Measurements from ENCODE around the gene ERO1B.

The ERO1B gene

DNA sequence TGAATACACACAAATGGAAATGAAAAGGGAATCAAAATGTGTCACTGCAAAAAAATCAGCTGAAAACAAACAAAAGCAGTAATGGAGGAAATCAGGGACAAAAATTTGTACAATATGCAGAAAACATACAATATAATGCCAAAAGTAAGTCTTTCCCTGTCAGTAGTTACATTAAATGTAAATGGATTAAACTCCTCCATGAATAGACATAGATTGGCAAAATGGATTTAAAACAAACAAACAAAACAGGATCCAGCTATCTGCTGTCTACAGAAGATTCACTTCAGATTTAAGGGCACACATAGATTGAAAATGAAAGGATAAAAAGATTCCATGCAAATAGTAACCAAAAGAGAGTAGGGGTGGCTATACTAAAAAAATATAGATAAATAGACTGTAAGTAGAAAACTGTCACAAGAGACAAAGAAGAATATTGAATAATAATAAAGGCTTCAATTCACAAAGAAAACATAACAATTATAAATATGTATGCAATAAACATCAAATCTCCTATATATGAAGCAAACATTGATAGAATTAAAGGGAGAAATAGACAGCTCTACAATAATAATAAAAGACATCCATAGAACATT, 42.2 kb upstream of the ERO1B start:
- Histone ChIP-seq H2AFZ (ENCODE audit: low read depth, low read length) (no peak overlapping the region), H2AK5ac (ENCODE audit: low read length, severe bottlenecking) (no peak overlapping the region), H3K36me3 (ENCODE audit: control insufficient read depth in 1 of 2, insufficient read depth in 2 of 2, low read depth in 1 of 2, low read length in 2 of 2) (no peaks in the 10 kb centered on the region), H3K9me3 (ENCODE audit: control insufficient read depth, low read length) (peaks cover 29% of the 10 kb centered on the region), H2BK120ac (ENCODE audit: low read depth, low read length) (no peak overlapping the region), H2BK5ac (ENCODE audit: low read depth, low read length, poor library complexity, severe bottlenecking) (peak overlapping the region; percentile 31), H3K4me3 (ENCODE audit: insufficient read depth in 1 of 2, low read depth in 1 of 2, low read length in 2 of 2) (no peak overlapping the region), H3K27me3 (ENCODE audit: control insufficient read depth in 1 of 2, insufficient read depth in 1 of 2, low read length in 2 of 2) (no peaks in the 10 kb centered on the region), H3K14ac (ENCODE audit: low read length in 2 of 2) (no peak overlapping the region), H3K79me1 (replicated peaks; ENCODE audit: low read length, poor library complexity, severe bottlenecking) (no peaks in the 10 kb centered on the region), H3K4me2 (ENCODE audit: low read length, poor library complexity, severe bottlenecking) (no peak overlapping the region), H3K18ac (ENCODE audit: low read depth in 1 of 2, low read length in 2 of 2) (no peak overlapping the region), H4K91ac (ENCODE audit: low read length) (no peak overlapping the region), H3K23ac (ENCODE audit: low read length in 2 of 2) (no peak overlapping the region), H3K9ac (ENCODE audit: low read length) (no peak overlapping the region), H3K4me1 (ENCODE audit: control insufficient read depth, insufficient read depth, low read depth, low read length) (no peaks in the 10 kb centered on the region), H4K8ac (ENCODE audit: low read length) (no peak overlapping the region), H3K27ac (ENCODE audit: low read length, poor library complexity, severe bottlenecking) (no peak overlapping the region), H2BK15ac (ENCODE audit: low read depth, poor library complexity, severe bottlenecking) (no peak overlapping the region), H2BK12ac (ENCODE audit: low read length in 2 of 2) (no peak overlapping the region), H3K4ac (ENCODE audit: low read depth in 1 of 2, low read length in 2 of 2) (no peak overlapping the region)
- DNase-seq = no peak

GRCh38 chr1:236322566-236323409, 41.0 kb upstream of the ERO1B start:
- DNase-seq = no peak
- no CpG with 5 or more reads among the region's 1 CpG for WGBS

GRCh38 chr1:236321101-236321500, 39.3 kb upstream of the ERO1B start:
- no peak overlapping the region for H3K4me3 ChIP-seq (ENCODE audit: insufficient read depth in 1 of 2, low read depth in 1 of 2, low read length in 2 of 2)
- no peaks in the 10 kb centered on the region for H3K79me1 ChIP-seq (replicated peaks; ENCODE audit: low read length, poor library complexity, severe bottlenecking)
- H3K18ac ChIP-seq (ENCODE audit: low read depth in 1 of 2, low read length in 2 of 2) = no peak overlapping the region
- H3K4ac ChIP-seq (ENCODE audit: low read depth in 1 of 2, low read length in 2 of 2) = no peak overlapping the region
- H2BK15ac ChIP-seq (ENCODE audit: low read depth, poor library complexity, severe bottlenecking) = no peak overlapping the region
- no peaks in the 10 kb centered on the region for H3K27me3 ChIP-seq (ENCODE audit: control insufficient read depth in 1 of 2, insufficient read depth in 1 of 2, low read length in 2 of 2)
- no peak overlapping the region for H2BK12ac ChIP-seq (ENCODE audit: low read length in 2 of 2)
- no peaks in the 10 kb centered on the region for H3K4me1 ChIP-seq (ENCODE audit: control insufficient read depth, insufficient read depth, low read depth, low read length)
- no peak overlapping the region for H2BK5ac ChIP-seq (ENCODE audit: low read depth, low read length, poor library complexity, severe bottlenecking)
- H3K9ac ChIP-seq (ENCODE audit: low read length) = no peak overlapping the region
- 86% methylated on average over 4 of the region's 5 CpGs for WGBS
- H3K36me3 ChIP-seq (ENCODE audit: control insufficient read depth in 1 of 2, insufficient read depth in 2 of 2, low read depth in 1 of 2, low read length in 2 of 2) = no peaks in the 10 kb centered on the region
- H3K23ac ChIP-seq (ENCODE audit: low read length in 2 of 2) = no peak overlapping the region
- no peak overlapping the region for H3K27ac ChIP-seq (ENCODE audit: low read length, poor library complexity, severe bottlenecking)
- no peak overlapping the region for H2AFZ ChIP-seq (ENCODE audit: low read depth, low read length)
- no peak for DNase-seq
- H4K91ac ChIP-seq (ENCODE audit: low read length) = no peak overlapping the region
- H2AK5ac ChIP-seq (ENCODE audit: low read length, severe bottlenecking) = no peak overlapping the region
- no peak overlapping the region for H3K4me2 ChIP-seq (ENCODE audit: low read length, poor library complexity, severe bottlenecking)
- no peak overlapping the region for H2BK120ac ChIP-seq (ENCODE audit: low read depth, low read length)
- H3K9me3 ChIP-seq (ENCODE audit: control insufficient read depth, low read length) = peaks cover 29% of the 10 kb centered on the region
- no peak overlapping the region for H3K14ac ChIP-seq (ENCODE audit: low read length in 2 of 2)
- H4K8ac ChIP-seq (ENCODE audit: low read length) = no peak overlapping the region

More at GRCh38 chr1:236322566-236323409, 41.0 kb upstream of the ERO1B start:
- Histone ChIP-seq H3K18ac (ENCODE audit: low read depth in 1 of 2, low read length in 2 of 2) (no peak overlapping the region), H3K79me1 (replicated peaks; ENCODE audit: low read length, poor library complexity, severe bottlenecking) (no peaks in the 10 kb centered on the region), H3K9me3 (ENCODE audit: control insufficient read depth, low read length) (peaks cover 29% of the 10 kb centered on the region), H3K36me3 (ENCODE audit: control insufficient read depth in 1 of 2, insufficient read depth in 2 of 2, low read depth in 1 of 2, low read length in 2 of 2) (no peaks in the 10 kb centered on the region), H3K4me3 (ENCODE audit: insufficient read depth in 1 of 2, low read depth in 1 of 2, low read length in 2 of 2) (no peak overlapping the region), H3K23ac (ENCODE audit: low read length in 2 of 2) (no peak overlapping the region), H4K91ac (ENCODE audit: low read length) (no peak overlapping the region), H2AFZ (ENCODE audit: low read depth, low read length) (no peak overlapping the region), H2BK15ac (ENCODE audit: low read depth, poor library complexity, severe bottlenecking) (no peak overlapping the region), H2BK5ac (ENCODE audit: low read depth, low read length, poor library complexity, severe bottlenecking) (no peak overlapping the region), H2BK12ac (ENCODE audit: low read length in 2 of 2) (no peak overlapping the region), H3K14ac (ENCODE audit: low read length in 2 of 2) (no peak overlapping the region), H4K8ac (ENCODE audit: low read length) (no peak overlapping the region), H3K4me1 (ENCODE audit: control insufficient read depth, insufficient read depth, low read depth, low read length) (no peaks in the 10 kb centered on the region), H3K27ac (ENCODE audit: low read length, poor library complexity, severe bottlenecking) (no peak overlapping the region), H2AK5ac (ENCODE audit: low read length, severe bottlenecking) (no peak overlapping the region), H3K27me3 (ENCODE audit: control insufficient read depth in 1 of 2, insufficient read depth in 1 of 2, low read length in 2 of 2) (no peaks in the 10 kb centered on the region), H2BK120ac (ENCODE audit: low read depth, low read length) (no peak overlapping the region), H3K9ac (ENCODE audit: low read length) (no peak overlapping the region), H3K4me2 (ENCODE audit: low read length, poor library complexity, severe bottlenecking) (no peak overlapping the region), H3K4ac (ENCODE audit: low read depth in 1 of 2, low read length in 2 of 2) (no peak overlapping the region)

- no peak overlapping the region for H2AFZ ChIP-seq (ENCODE audit: low read depth, low read length)
- no peak overlapping the region for H3K23ac ChIP-seq (ENCODE audit: low read length in 2 of 2)
- no peak overlapping the region for H3K4me2 ChIP-seq (ENCODE audit: low read length, poor library complexity, severe bottlenecking)
- no peak overlapping the region for H3K18ac ChIP-seq (ENCODE audit: low read depth in 1 of 2, low read length in 2 of 2)
- no peak overlapping the region for H3K9ac ChIP-seq (ENCODE audit: low read length)
- no peak overlapping the region for H3K27ac ChIP-seq (ENCODE audit: low read length, poor library complexity, severe bottlenecking)
- H3K4me1 ChIP-seq (ENCODE audit: control insufficient read depth, insufficient read depth, low read depth, low read length) = no peaks in the 10 kb centered on the region
- H3K9me3 ChIP-seq (ENCODE audit: control insufficient read depth, low read length) = peaks cover 29% of the 10 kb centered on the region
- H4K91ac ChIP-seq (ENCODE audit: low read length) = no peak overlapping the region
- no peak for DNase-seq
- H4K8ac ChIP-seq (ENCODE audit: low read length) = no peak overlapping the region
- H2BK12ac ChIP-seq (ENCODE audit: low read length in 2 of 2) = no peak overlapping the region
- H2BK120ac ChIP-seq (ENCODE audit: low read depth, low read length) = no peak overlapping the region
- H2BK5ac ChIP-seq (ENCODE audit: low read depth, low read length, poor library complexity, severe bottlenecking) = no peak overlapping the region
- no peak overlapping the region for H3K14ac ChIP-seq (ENCODE audit: low read length in 2 of 2)
- no peaks in the 10 kb centered on the region for H3K79me1 ChIP-seq (replicated peaks; ENCODE audit: low read length, poor library complexity, severe bottlenecking)
- H3K36me3 ChIP-seq (ENCODE audit: control insufficient read depth in 1 of 2, insufficient read depth in 2 of 2, low read depth in 1 of 2, low read length in 2 of 2) = no peaks in the 10 kb centered on the region
- no peak overlapping the region for H2AK5ac ChIP-seq (ENCODE audit: low read length, severe bottlenecking)
- H3K4ac ChIP-seq (ENCODE audit: low read depth in 1 of 2, low read length in 2 of 2) = no peak overlapping the region
- no peak overlapping the region for H2BK15ac ChIP-seq (ENCODE audit: low read depth, poor library complexity, severe bottlenecking)
- H3K27me3 ChIP-seq (ENCODE audit: control insufficient read depth in 1 of 2, insufficient read depth in 1 of 2, low read length in 2 of 2) = no peaks in the 10 kb centered on the region
- WGBS = 100% methylated on average over 1 of the region's 1 CpG
- H3K4me3 ChIP-seq (ENCODE audit: insufficient read depth in 1 of 2, low read depth in 1 of 2, low read length in 2 of 2) = no peak overlapping the region
These were observed 38.9 kb upstream of the ERO1B start for GRCh38 chr1:236320671-236321070.

Data from mesenchymal stem cell (in vitro differentiated cells and primary cell).